HG03095 (cell line): Measurements from ENCODE around the gene SMIM41.

Experiments
- ATAC-seq: cut with Tn5 transposase; IDR thresholded peaks from one replicate; pipeline ENCODE4 v1.9.1; 2021; ENCODE audit warnings: moderate library complexity; ENCODE audit not compliant: unreplicated experiment

The SMIM41 gene

DNA sequence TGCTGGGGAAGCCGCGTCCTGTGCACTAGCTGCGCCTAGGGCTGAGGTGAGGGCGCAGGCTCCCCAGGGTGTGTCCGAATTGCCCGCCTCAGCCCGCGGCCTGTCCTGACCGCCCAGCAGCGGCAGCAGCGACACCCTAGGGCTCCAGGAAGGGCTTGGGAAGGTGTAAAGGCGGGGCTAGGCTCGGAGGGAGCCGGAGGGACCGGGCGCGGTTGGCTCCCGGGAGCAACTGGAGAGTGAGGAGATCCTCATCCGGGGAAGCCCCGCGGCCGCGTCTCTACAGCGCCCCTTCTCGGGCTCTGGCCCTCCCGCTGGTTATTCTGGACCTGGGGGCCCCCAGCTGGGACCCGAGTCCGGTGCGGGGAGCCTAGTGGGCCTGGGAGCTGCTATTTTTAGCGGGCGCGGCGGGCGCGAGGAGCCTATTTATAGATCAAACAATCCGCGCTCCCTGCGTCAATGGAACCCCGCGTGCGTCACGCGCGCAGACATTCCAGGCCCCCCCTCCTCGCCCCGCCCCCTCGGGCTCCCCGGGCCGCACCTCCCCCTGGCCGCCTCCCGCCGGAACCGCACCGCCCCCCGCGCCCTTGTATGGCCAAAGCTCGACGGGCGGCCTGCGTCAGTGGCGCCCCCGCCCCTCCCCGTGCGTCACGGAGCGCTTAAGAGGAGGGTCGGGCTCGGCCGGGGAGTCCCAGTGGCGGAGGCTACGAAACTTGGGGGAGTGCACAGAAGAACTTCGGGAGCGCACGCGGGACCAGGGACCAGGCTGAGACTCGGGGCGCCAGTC lies 28.6 kb upstream of the SMIM41 start, which contains the start of gene NR4A1:
Gene NR4A1 (plus strand): TSS at position 685 of the 784 bp plus-strand sequence. CDS start 2,887 bp downstream, outside the sequence.
- peak; percentile 73 for ATAC-seq

DNA sequence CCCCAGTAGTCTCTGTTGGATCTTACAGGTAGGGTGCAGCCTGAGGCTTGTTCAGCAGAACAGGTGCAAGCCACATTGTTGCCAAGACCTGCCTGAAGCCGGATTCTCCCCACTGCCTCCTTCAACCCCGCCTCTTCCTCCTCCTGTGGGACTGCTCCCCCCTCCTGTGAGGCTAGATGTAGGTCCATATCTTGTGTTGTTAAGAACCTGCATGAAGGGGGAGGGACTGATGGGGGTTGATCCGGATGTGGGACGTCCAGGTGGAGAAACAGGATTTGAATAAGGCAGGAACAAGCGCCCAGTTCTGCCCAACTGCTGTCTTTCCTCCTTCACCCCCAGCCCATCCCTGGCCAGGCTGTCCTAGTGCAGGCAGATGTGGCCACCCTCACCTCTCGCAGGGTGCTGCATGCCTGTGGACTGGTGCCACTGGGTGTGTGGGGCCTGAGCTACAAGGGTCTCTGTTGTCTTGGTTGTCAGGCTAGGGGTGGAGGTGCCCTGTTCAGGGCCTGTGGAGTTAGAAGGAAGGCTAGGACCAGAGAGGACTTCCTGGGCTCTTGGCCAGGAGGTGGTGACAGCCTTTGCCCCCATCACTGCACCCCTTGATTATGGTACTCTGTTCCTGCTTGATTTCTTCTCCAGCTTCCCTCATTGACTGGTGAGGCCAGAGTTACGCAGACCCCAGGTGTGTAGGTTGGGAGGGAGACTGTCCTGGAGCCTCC lies 26.9 kb upstream of the SMIM41 start:
- no peak for ATAC-seq

GRCh38 chr12:52053536-52054209 lies 25.8 kb upstream of the SMIM41 start:
- no peak for ATAC-seq

GRCh38 chr12:52054231-52054832 lies 25.2 kb upstream of the SMIM41 start:
- no peak for ATAC-seq

DNA sequence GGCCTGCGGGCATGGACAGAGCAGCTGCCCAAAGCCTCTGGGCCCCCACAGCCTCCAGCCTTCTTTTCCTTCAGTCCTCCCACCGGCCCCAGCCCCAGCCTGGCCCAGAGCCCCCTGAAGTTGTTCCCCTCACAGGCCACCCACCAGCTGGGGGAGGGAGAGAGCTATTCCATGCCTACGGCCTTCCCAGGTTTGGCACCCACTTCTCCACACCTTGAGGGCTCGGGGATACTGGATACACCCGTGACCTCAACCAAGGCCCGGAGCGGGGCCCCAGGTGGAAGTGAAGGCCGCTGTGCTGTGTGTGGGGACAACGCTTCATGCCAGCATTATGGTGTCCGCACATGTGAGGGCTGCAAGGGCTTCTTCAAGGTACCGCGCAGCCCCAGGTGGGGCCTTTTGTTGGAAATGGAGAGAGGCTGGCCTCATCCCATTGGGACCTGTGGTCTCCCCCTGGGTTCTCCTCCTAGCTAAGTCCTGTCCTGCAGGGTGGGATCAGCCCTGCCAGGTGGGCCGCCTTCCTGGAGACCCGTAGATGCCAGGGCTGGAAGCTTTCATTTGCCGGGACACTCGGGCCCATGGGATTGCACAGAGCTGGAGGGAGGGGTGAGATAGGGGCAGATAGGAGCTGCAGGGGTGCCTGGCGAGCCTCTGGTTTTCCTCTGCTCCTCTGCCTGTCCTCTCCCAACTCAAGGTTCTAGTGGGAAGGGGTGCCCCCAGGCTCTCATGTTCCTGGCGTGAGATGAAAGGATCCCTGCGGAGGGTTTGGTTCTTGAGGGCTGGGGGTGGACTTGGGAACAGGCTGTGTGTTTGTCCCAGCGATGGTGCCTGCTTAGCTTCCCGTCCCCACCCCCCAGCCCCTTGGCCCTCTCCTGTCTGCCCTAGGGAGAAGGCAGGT lies 24.4 kb upstream of the SMIM41 start:
- no peak for ATAC-seq

DNA sequence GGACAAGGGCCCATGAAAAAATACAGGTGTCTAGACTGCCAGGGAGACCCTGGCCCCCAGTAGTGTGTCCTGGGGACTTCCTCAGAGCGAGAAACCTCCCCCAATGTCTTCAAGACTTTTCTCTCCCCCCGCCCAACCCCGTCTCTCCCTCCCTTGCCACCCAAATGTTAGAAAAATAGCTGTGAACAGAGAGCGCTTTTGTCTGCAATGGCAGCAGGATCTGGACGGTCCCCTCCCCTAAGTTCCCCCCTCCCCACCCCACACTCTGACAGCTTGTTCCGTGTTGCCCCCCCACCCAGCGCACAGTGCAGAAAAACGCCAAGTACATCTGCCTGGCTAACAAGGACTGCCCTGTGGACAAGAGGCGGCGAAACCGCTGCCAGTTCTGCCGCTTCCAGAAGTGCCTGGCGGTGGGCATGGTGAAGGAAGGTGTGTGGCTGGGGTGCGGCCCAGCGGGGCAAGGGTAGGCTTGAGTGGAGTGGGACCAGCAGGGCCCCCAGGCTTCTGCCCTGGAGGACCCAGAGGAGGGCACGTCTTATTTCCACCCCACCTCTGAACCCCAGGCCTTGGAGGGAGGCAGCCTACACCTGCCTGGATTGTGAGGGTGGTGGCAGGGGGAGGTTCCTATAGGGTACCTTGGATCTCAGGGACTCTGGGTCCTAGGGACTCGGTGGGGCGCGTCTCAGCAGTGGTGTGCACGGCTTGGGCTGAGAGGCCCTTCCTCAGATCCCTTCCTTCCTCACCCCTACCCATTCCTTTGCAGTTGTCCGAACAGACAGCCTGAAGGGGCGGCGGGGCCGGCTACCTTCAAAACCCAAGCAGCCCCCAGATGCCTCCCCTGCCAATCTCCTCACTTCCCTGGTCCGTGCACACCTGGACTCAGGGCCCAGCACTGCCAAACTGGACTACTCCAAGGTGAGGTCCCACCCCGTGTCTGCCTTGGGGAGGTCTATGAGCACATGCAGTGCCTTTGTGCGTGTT lies 23.5 kb upstream of the SMIM41 start:
- no peak for ATAC-seq

DNA sequence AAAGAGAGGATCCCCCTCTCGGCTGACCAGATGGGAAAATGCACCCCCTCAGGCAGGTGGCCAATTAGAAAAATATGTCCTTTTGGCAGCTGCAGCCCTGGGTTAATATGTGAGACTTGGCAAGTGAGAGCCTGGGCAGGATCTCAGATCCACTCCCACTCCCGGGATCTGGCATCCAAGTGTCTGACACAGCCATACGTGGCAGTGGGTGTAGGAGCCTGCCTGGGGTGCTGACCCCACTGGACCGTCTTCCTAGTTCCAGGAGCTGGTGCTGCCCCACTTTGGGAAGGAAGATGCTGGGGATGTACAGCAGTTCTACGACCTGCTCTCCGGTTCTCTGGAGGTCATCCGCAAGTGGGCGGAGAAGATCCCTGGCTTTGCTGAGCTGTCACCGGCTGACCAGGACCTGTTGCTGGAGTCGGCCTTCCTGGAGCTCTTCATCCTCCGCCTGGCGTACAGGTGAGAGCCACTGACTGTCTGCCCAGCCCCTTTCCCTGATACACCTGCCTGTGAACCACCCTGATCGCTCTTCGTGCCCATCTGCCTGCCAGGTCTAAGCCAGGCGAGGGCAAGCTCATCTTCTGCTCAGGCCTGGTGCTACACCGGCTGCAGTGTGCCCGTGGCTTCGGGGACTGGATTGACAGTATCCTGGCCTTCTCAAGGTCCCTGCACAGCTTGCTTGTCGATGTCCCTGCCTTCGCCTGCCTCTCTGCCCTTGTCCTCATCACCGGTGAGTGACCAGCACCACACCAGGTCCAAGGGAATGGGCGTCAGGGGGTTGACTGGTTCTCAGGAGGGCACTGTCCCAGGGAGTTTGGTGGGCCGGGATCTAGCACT lies 22.5 kb upstream of the SMIM41 start:
- ATAC-seq: no peak

DNA sequence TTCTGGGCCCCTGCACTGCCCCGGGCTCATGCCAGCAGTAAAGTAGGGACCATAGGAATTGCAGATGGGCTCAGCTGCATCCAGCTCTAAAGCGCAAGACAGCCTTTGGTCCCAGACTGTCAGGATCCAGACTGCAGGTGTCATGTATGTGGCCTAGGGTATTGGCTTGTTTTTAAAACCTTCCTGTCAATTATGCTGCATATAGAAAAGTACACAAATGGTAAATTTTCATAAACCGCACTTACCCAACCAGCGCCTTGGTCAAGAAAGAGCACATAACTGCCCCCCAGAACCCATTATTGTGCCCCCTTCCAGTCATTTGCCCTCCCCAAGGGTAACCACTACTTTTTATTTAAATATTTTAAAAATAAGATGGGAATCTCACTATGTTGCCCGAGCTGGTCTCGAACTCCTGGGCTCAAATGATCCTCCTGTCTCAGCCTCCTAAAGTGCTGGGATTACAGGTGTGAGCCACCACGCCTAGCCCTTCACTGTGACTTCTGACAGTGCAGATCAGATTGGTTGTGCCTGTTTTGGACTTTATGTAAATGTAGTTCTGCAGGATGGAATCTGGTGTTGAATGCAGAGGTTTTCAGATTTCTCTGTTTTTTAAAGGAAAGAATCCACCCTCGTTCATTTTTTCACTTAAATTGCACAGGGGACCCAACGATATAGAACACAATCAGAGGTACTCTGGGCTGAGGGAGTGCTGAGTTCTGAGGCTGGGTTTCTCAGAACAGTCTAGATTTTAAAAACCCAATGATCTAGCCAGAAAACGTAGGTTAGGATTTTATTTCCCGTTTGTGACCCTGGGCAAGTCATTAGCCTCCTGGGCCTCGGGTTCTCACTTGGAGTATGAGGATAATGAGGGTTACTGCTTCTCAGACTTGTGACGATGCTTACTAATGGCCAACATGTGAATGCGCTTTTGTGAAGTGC lies 21.6 kb upstream of the SMIM41 start:
- ATAC-seq: no peak

- ATAC-seq: no peak
These were observed 20.7 kb upstream of the SMIM41 start for GRCh38 chr12:52058631-52059361.

DNA sequence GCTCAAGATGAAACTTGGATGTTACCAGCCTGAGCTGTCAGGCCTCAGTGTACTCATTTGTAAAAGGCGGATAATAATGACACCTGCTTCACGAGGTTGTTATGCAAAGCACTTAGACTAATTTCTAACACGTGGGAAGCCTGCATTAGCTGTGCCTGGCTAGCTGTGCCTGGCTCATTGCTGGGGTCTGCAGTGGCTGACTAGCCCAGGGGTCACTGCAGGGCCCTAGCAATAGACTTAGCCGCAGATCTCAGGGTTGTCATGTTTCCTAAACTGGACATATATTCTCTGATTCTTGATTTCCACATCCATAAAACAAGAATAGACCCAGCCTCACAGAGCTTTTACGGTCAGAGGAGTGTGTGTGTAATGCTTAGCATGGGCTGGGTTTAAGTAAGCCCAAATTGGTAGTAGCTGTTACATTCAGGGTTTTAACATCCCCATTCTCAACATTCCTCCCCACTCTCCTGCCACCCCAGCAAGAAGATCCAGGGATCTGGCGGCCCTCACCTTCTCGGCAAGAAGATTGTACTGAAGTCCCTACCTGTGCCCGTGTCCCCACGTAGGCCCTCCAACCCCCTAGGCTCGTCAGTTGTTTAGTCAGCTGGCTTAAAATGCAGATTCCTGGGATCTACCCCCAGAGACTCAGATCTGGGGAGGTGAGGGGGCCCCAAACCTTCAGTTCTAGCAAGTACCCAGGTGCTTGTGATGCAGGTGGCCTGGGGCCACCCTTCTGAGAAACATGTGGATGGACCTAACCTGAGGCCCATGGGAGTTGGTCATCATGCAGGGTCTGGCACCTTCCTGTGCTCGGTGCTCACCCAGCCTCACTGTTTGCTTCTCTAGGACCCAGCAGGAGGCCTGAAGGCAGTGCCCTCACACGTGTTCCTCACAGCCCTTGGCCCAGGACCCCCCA lies 19.7 kb upstream of the SMIM41 start:
- ATAC-seq: no peak

GRCh38 chr12:52060498-52061177 lies 18.9 kb upstream of the SMIM41 start:
- ATAC-seq: no peak

GRCh38 chr12:52061470-52062166 lies 17.9 kb upstream of the SMIM41 start:
- ATAC-seq: no peak

- ATAC-seq: no peak
These were observed 17.1 kb upstream of the SMIM41 start for GRCh38 chr12:52062167-52063081.
